HG02938 (cell line): ENCODE results near the gene INO80E.

Experiments
- ATAC-seq: cut with Tn5 transposase; IDR thresholded peaks from one replicate; pipeline ENCODE4 v1.9.1; 2021; ENCODE audit warnings: mild to moderate bottlenecking, moderate library complexity; ENCODE audit not compliant: unreplicated experiment

Gene INO80E

GRCh38 chr16:29991571-29991904, 4.5 kb upstream of the INO80E start:
- no peak for ATAC-seq

GRCh38 chr16:29992344-29992967, 3.6 kb upstream of the INO80E start:
- ATAC-seq, result no peak

- no peak for ATAC-seq
These were observed 2.7 kb upstream of the INO80E start for GRCh38 chr16:29993191-29993902.

DNA sequence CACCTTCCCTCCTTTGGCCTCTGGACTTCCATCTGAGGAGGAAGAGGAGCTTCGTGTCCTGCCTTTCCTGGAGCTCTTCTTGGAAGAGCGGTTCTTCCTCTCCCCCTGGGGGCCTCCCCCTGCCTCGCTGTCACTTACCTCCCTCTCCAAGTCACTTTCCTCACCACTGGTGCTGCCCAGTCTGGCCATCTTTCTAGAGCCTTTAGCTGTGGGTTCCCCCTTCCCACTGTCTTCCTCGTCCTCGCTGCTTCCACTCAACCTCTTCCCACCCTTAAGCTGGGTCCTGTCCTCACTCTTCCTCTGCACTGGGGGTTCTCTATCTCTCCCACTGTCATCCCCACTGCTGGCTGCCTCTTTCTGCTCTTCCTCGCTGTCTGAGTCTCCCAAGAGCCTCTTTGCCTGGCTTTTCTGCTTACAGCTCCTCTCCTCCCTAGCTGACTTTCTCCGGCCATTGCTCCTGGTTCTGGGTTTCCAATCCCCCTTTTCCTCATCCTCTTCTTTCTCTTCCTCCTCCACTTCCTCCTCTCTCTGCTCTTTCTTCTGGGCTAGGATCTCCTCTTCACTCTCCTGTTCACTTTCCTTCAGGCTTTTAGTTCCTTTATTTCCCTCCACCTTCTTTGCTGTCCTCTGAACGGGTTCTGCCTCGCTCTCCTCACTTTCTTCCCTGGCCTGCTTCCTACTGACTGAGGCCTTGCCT, 2.0 kb upstream of the INO80E start:
- ATAC-seq, result no peak

DNA sequence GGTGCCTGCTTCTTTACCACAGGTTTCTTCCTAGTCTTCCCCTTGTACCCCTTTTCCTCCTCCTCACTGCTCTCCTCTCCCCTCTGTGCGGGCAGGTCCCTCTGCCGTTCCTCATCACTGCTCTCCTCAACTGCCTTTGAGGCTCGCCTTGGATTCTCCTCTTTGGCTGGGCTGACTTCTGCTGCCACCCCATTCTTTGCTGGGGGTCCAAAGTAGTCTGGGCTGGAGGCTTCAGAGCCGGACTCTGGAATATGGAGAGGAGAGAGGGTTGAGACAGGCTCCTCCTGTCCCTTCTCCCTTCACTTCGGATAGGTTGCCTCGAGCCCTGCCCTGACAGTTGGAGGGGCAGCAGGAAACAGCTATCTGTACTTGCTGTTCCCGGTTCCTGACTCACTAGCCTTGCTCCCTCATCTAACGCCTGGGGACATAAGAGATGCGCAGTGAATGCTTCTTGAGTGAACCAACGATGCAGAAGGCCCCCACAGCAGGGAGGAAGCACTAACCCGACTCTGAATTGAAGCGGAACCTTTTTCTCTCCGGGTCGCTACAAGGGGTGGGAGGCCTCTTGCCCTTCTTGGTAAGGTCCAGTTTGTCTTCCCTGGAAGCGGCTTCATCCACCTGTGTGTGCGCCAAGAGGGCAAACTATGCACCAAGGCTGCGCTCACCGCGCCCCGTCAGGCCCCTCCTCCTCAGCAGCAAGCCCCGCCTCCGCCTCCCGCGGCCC, 1.3 kb upstream of the INO80E start:
- ATAC-seq, result no peak

DNA sequence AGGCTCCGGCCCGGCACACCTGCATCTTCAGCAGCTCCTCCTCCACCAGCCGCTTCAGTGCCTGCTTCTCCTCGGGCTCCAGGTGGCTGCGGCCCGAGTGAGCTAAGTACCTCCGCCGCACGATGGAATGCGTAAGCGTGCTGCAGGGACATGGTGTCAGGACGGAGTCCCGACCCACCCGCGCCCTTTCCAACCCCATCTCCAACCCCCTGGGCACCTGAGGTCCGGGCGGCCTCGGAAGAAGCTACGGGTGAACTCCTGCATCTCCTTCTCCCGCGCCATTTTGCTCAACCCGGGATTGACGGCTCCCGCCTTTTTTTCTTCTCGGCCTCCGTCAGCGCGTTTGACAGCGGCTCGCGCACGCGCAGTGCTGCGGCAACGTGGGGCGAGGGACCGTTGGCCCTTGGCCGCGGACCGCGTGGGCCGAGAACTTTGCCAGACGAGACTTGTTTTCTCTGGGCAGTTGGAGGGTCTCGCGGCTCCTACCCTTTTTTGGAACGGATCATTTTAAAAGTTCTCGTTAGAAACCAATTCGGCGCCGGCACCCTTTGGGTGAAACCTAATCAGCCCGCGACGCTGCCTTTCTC, 624 bp upstream of the INO80E start, which contains the start of gene HIRIP3:
Gene HIRIP3, minus strand, starts transcription at position 294 of the 587 bp plus-strand sequence. Its CDS starts 12 bp downstream, at position 282.
- peak; percentile 43 for ATAC-seq

DNA sequence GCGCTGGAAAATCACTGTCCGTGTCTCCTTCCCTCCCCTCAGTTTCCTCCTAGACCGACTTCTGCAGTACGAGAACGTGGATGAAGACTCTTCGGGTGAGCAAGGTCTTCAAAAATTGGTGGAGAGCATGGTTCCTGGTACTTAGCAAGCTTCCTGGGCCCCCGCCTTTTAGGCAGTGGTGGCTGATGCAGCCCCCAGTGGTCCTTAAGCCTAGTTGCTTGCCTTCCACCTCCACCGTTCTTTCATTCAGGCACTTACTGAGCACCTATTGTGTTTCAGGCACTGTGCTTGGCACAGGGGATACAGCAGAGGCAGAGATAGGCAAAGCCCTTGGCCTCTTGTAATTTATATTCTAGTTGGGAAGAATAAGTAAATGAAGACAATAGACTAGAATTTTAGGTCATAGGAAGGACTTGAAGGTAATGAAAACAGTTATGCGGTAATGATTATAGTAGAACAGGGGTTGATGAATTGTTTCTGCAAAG, 767 bp downstream of the INO80E start:
- ATAC-seq, result no peak

DNA sequence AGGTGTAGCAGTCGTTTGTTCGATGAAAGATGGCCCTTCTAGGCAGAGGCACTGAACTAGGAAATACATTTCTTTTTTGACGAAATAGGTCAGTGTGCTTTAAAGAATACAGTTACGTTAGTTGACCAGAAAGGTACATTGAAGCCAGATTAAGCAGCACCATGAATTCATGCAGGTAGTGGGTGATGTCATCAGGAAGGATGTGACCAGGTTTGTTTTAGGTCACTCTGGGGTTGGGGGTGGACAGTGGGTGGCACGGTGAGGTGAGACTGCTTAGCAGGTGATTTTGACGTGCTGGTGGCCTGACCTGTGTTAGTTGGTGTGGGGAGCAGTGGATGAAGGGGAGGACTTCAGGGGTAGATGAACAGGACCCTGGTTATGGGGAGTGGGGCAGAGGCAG, 3.6 kb downstream of the INO80E start:
- no peak for ATAC-seq

DNA sequence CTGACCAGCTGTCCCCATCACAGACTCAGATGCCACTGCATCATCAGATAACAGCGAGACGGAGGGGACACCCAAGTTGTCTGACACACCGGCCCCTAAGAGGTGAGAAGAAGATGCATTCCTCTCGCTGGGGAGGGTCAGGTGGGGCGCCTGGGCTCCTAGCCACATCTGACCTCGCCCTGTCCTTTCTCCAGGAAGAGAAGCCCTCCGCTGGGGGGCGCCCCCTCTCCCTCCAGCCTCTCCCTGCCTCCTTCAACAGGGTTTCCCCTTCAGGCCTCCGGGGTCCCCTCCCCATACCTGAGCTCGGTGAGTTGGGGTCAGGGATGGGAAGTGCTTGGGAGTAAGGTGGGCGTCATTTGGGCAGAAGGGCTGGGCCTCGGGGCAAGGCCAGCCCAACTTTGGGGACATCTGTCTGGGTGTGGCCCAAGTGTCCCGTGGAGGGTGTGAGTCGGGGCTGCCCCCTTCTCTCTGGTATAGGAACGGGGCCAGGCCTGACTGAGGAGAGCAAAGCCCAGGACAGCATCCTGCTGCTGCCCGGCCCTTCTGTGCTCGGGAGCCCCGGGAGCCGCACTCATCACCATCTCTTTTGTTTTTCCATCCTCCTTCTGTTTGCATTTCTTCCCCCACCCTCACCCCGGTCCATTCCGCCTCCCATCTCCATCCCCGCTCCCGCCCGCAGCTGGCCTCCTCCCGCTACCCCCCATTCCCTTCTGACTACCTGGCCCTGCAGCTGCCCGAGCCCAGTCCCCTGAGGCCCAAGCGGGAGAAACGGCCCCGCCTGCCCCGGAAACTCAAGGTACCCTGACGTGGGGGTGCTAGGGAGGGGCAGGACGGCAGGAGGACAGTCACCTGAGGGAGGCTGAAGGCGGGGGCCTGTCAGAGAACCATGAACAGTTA, 4.9 kb downstream of the INO80E start:
- ATAC-seq, result no peak

DNA sequence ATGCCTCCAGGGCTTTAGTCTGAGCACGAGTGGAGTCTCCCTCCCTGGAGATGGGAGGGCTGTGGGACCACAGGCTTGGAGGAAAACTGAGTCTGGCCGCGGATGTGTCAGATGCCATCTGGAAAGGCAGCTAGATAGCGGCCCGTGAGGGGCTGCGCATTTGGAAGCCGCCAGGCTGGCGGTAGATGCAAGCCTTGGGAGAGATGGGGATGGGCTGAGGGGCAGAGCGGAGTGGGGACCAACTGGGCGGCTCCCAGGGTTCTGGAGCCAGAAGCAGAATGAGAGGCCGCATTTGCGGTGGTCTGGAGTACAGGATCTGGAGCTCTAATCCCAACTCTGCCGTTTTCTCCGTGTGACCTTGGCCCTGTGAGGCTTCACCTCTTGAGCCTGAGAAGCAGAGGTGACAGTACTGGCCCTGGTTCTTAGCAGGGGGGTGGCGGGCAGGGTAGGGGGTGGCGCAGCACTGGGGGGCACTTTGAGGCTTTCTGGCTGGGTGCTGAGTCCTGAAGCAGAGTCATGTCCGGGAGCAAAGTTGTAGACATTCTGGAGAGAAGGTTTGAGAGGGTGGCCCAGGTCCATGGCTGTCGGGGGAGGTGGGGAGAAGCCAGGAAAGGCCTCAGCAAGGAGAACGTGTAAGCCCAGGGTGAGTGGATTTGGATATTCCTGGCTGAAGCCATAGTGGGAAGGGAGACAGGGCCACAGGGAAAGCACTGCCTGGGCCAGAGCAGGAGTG, 6.7 kb downstream of the INO80E start:
- ATAC-seq, result no peak

DNA sequence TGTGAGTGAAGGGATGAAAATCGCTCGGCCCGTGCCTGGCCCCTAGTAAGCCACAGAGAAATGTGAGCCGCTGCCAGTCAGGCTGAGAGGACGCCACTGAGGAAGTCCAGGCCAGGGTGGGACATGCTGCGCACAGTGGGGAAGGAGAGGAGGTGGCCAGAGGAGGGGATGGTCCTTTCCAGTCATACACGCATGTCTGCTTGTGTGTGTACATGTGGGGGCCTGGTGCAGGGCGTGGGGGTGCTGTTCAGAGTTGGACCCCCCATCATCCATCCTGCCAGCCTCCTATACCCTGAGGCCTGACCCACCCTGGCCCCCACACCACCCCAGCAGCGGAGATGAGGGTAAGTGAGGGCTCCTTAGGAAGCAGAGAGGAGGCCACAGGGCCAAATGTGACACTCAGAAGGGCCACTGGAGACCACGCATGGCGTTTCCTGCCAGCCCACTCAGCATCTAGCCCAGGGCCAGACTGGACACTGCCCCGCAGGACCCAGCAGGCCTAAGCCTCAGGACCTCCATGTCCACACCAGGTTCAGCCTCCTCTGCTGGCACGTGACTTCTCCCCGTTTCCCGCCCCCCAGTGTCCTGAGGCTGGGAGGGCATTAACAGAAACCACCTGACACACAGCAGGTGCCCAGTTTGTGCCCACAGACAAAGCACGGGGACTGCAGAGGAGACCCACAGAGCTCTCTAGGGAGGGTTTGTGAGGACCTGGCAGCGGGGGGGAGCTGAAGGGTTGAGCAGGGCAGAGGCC, 7.8 kb downstream of the INO80E start:
- no peak for ATAC-seq

GRCh38 chr16:30004424-30004776, 8.4 kb downstream of the INO80E start:
- ATAC-seq, result no peak

DNA sequence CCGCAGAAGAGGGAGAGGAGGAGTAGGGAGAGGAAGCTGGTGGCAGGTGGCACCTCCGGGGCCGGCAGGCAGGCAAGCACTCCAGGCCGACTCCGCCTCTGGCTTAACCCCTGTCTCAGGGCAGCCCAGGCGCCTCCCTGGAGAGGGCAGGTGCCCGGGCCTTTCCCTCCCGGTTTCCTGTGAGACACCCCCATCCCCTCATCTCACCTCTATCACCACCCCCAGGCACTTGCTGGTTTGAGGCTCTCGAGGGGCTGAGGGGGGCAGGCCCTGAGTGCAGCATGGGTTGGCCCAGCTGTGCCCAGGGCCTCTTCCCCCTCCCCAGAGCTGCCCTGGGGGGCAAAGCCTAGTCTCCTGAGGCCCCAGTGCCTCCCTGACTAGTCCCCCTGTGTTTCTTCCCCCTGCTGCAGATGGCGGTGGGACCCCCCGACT, 8.8 kb downstream of the INO80E start:
- ATAC-seq, result no peak

DNA sequence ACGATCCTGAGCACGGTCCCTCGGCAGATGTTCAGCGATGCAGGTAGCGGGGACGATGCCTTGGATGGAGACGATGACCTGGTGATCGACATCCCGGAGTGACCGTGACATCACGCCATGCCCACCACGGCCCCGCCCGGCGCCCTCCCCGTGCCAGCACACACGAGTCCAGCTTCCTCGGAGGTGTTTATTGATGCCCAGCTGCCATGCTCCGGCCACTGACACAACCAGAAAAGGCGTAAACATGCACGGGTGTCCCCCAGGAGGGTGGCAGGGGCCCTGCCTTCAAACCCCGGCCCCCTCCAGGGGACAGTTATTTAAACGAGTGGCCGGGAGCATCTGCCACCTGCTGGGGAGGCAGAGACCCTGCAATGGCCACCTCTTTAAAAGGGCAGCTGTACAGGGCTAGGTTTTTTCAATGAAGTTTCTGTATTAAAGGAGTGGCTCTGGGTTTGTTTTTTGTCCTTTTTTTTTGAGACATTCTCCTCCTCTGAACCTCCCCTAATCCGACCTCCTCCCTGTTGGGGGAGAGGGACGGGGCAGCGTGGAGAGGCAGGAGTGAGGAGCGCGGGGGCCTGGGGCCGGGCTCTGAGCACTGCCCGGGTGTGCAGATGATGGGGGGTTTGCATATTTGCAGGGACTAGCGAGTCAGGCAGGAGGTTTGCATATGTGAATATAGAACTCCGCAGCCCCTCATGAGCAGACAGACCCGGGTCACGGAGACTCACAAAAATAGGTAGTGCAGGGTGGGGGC, 9.5 kb downstream of the INO80E start:
- ATAC-seq, result no peak

DNA sequence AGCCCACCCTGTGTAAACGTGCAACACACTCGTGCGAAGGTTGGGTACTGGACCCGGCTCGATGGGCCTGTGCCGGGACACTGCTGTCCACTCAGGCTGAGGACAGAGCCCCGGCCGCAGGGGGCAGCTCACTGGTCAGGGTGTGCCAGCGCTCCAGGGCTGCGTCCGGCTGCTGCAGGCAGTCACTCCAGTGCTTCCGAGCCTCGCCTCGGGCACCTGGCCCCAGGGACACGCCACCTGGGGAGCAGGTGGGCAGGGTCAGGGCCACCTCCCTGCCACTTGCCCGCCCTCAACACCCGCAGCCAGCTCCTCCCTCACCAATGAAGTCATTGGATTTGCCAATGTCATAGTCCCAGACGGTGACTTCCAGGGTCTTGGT, 10.0 kb downstream of the INO80E start:
- no peak for ATAC-seq

GRCh38 chr16:30006659-30007377, 10.8 kb downstream of the INO80E start:
- ATAC-seq, result no peak

GRCh38 chr16:30007378-30007895, 11.4 kb downstream of the INO80E start:
- no peak for ATAC-seq
